SJCRH30 (cell line): Measurements from ENCODE around the gene STK11. TPM values are rescaled to one million over a fixed set of nuclear protein-coding genes. Genes with fewer than 3 reads are reported as not detected.

Experiments
- DNase-seq, 2 experiments: peaks; one replicate each; pipeline ENCODE4 v3.0.0-alpha.2; 2015 to 2020
- H3K27ac ChIP-seq: fragments of 250-450 bp; sonication (Bioruptor Pico); 2 replicates; pipeline ENCODE4 v1.5.1; 2020; ENCODE audit warnings: mild to moderate bottlenecking, moderate library complexity
- H3K27me3 ChIP-seq: fragments of 250-450 bp; sonication (Bioruptor Pico); 2 replicates; pipeline ENCODE4 v1.5.1; 2020; ENCODE audit warnings: mild to moderate bottlenecking, moderate library complexity
- H3K36me3 ChIP-seq: fragments of 250-450 bp; sonication (Bioruptor Pico); 2 replicates; pipeline ENCODE4 v1.5.1; 2020; ENCODE audit warnings: mild to moderate bottlenecking, moderate library complexity
- H3K4me1 ChIP-seq: fragments of 250-450 bp; sonication (Bioruptor Pico); 2 replicates; pipeline ENCODE4 v1.5.1; 2020; ENCODE audit warnings: mild to moderate bottlenecking, moderate library complexity
- H3K4me3 ChIP-seq: fragments of 250-450 bp; sonication (Bioruptor Pico); 2 replicates; pipeline ENCODE4 v1.5.1; 2020; ENCODE audit warnings: mild to moderate bottlenecking, moderate library complexity
- H3K9me3 ChIP-seq: fragments of 250-450 bp; sonication (Bioruptor Pico); replicated peaks from 2 replicates; pipeline ENCODE4 v1.5.1; 2020; ENCODE audit warnings: mild to moderate bottlenecking, moderate library complexity
- total RNA-seq: library from RNA; depleted of rRNA; stranded (reverse); fragments of >200 nt; shearing (Covaris generic); gene quantifications from 2 replicates; pipeline ENCODE4 v1.2.3, GENCODE V29; 2014

Gene STK11
- total RNA-seq, 1 experiment from 2014 or later, result 43.6 TPM

GRCh38 chr19:1249990-1250436 lies 44.4 kb downstream of the STK11 start:
- no peak for DNase-seq
- H3K36me3 ChIP-seq, result peaks cover 30% of the 10 kb centered on the region
- H3K4me3 ChIP-seq, result peak overlapping the region; percentile 78
- H3K27ac ChIP-seq, result peak overlapping the region; percentile 46
- no peaks in the 10 kb centered on the region for H3K9me3 ChIP-seq
- H3K4me1 ChIP-seq, result peaks cover 16% of the 10 kb centered on the region
- H3K27me3 ChIP-seq, result no peaks in the 10 kb centered on the region

- DNase-seq, result peak; percentile 61 to 65
- Histone ChIP-seq H3K27ac (peak overlapping the region; percentile 35; the same call in 1 of the 2 replicates), H3K4me1 (peaks cover 16% of the 10 kb centered on the region), H3K9me3 (no peaks in the 10 kb centered on the region), H3K36me3 (peaks cover 36% of the 10 kb centered on the region), H3K27me3 (no peaks in the 10 kb centered on the region), H3K4me3 (peak overlapping the region; percentile 78)
These were observed 45.1 kb downstream of the STK11 start for GRCh38 chr19:1250437-1251260.

- H3K27ac ChIP-seq, result peak overlapping the region; percentile 35; the same call in 1 of the 2 replicates
- H3K27me3 ChIP-seq, result no peaks in the 10 kb centered on the region
- H3K4me3 ChIP-seq, result peak overlapping the region; percentile 78
- peaks cover 41% of the 10 kb centered on the region for H3K36me3 ChIP-seq
- DNase-seq, result peak; percentile 70 to 74
- H3K4me1 ChIP-seq, result peaks cover 16% of the 10 kb centered on the region
- no peaks in the 10 kb centered on the region for H3K9me3 ChIP-seq
These were observed 46.0 kb downstream of the STK11 start for GRCh38 chr19:1251330-1252220.

- H3K4me3 ChIP-seq, result peak overlapping the region; percentile 78
- H3K27ac ChIP-seq, result peak overlapping the region; percentile 58; the same call in 1 of the 2 replicates
- DNase-seq, result peak; percentile 55 to 63
- peaks cover 44% of the 10 kb centered on the region for H3K36me3 ChIP-seq
- peaks cover 16% of the 10 kb centered on the region for H3K4me1 ChIP-seq
- H3K9me3 ChIP-seq, result no peaks in the 10 kb centered on the region
- no peaks in the 10 kb centered on the region for H3K27me3 ChIP-seq
These were observed 46.7 kb downstream of the STK11 start for GRCh38 chr19:1252221-1252820.

- peaks cover 44% of the 10 kb centered on the region for H3K36me3 ChIP-seq
- peak overlapping the region; percentile 78 for H3K4me3 ChIP-seq
- peak; percentile 80 to 84 for DNase-seq
- H3K27ac ChIP-seq, result peak overlapping the region; percentile 58; the same call in 1 of the 2 replicates
- H3K27me3 ChIP-seq, result no peaks in the 10 kb centered on the region
- H3K4me1 ChIP-seq, result peaks cover 16% of the 10 kb centered on the region
- H3K9me3 ChIP-seq, result no peaks in the 10 kb centered on the region
These were observed 47.4 kb downstream of the STK11 start for GRCh38 chr19:1252821-1253513.

- Histone ChIP-seq H3K9me3 (no peaks in the 10 kb centered on the region), H3K27me3 (no peaks in the 10 kb centered on the region), H3K4me1 (peaks cover 13% of the 10 kb centered on the region), H3K4me3 (no peak overlapping the region), H3K27ac (peak overlapping the region; percentile 19; the same call in 1 of the 2 replicates), H3K36me3 (peaks cover 44% of the 10 kb centered on the region)
- no peak for DNase-seq
These were observed 48.0 kb downstream of the STK11 start for GRCh38 chr19:1253514-1254080.

- DNase-seq, result no peak
- H3K27ac ChIP-seq, result no peak overlapping the region
- no peaks in the 10 kb centered on the region for H3K9me3 ChIP-seq
- no peaks in the 10 kb centered on the region for H3K27me3 ChIP-seq
- H3K4me3 ChIP-seq, result no peak overlapping the region
- peaks cover 44% of the 10 kb centered on the region for H3K36me3 ChIP-seq
- H3K4me1 ChIP-seq, result peaks cover 13% of the 10 kb centered on the region
These were observed 48.5 kb downstream of the STK11 start for GRCh38 chr19:1254081-1254527.

- H3K36me3 ChIP-seq, result peaks cover 44% of the 10 kb centered on the region
- no peak overlapping the region for H3K4me3 ChIP-seq
- no peak overlapping the region for H3K27ac ChIP-seq
- DNase-seq, result no peak
- no peaks in the 10 kb centered on the region for H3K27me3 ChIP-seq
- H3K4me1 ChIP-seq, result peaks cover 13% of the 10 kb centered on the region
- H3K9me3 ChIP-seq, result no peaks in the 10 kb centered on the region
These were observed 49.1 kb downstream of the STK11 start for GRCh38 chr19:1254530-1255185.

GRCh38 chr19:1255186-1256161 lies 49.9 kb downstream of the STK11 start:
- Histone ChIP-seq H3K27me3 (no peaks in the 10 kb centered on the region), H3K4me3 (no peak overlapping the region), H3K9me3 (no peaks in the 10 kb centered on the region), H3K36me3 (peaks cover 41% of the 10 kb centered on the region), H3K4me1 (peaks cover 16% of the 10 kb centered on the region), H3K27ac (no peak overlapping the region)
- DNase-seq, result no peak

- no peaks in the 10 kb centered on the region for H3K9me3 ChIP-seq
- H3K4me3 ChIP-seq, result no peak overlapping the region
- no peaks in the 10 kb centered on the region for H3K27me3 ChIP-seq
- peaks cover 30% of the 10 kb centered on the region for H3K36me3 ChIP-seq
- no peak overlapping the region for H3K27ac ChIP-seq
- DNase-seq, result no peak
- peaks cover 11% of the 10 kb centered on the region for H3K4me1 ChIP-seq
These were observed 51.3 kb downstream of the STK11 start for GRCh38 chr19:1256646-1257474.

- Histone ChIP-seq H3K27me3 (no peaks in the 10 kb centered on the region), H3K36me3 (peaks cover 29% of the 10 kb centered on the region), H3K4me1 (peaks cover 15% of the 10 kb centered on the region; the same call in 1 of the 2 replicates), H3K4me3 (no peak overlapping the region), H3K27ac (no peak overlapping the region), H3K9me3 (no peaks in the 10 kb centered on the region)
- no peak for DNase-seq
These were observed 52.0 kb downstream of the STK11 start for GRCh38 chr19:1257475-1258162.
